CD4-positive, alpha-beta T cell treated with Interferon gamma for 1 hour (primary cell): ENCODE results near the gene TYROBP.

Experiments
- DNase-seq: peaks from one replicate; pipeline ENCODE4 v3.0.0-alpha.2; 2020

The TYROBP gene

DNA sequence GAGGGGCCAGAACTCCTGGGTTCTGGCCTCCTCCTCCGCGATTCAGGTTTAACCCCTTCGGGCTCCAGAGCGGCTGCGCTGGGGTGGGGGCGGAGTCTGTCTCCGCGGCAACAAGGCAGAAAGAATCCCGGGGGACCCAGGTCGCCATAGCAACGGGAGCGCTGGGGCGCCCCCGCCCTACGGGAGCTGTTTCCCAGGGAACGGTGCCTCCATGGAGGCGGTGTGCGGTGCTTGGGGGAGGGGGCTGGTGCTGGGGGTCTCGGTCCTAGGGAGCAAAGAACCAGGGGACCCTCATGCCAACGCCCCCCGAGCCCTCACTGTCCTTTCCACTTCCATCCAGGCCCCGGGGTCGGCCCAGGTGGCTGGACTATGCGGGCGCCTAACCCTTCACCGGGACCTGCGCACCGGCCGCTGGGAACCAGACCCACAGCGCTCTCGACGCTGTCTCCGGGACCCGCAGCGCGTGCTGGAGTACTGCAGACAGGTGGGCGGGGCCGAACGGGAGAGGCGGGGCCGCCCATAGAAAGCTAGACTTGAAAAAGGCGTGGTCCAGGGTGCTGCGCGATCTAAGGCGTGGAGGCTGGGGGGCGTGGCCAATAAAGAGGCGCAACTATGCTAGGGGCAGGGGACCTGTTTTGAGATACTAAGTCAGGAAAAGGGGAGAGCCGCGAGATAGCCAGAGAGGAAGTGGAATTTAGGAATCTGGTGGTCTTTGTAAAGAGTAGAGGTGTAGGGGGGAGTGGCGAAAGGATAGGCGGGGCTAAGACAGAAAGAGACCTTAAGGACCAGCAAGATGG is 38.6 kb downstream of the TYROBP start:
- peak; percentile 87 for DNase-seq

DNA sequence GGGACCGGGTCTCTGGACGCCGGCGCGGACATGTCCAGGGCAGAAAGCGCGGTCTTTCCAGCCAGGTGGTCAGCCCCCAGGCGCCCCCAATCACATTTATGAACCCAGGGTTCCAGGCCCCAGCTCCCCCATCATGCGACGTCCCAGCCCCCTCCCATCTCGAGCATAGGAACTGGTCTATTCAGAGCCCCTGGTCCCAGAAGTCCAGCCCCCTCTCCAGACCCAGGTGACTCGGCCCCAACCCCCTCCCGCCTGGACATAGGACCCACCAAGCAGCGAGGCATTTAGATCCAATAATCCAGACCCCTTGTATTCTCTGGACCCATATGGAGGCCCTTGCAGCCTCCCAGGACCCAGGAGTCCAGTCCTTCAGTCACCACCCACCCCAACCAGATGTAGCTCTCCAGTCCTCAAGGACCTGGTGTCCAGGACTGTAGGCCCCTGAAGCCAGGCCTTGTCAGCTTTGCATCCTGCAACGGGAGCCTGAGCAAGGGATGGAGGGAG is 39.2 kb downstream of the TYROBP start:
- no peak for DNase-seq

DNA sequence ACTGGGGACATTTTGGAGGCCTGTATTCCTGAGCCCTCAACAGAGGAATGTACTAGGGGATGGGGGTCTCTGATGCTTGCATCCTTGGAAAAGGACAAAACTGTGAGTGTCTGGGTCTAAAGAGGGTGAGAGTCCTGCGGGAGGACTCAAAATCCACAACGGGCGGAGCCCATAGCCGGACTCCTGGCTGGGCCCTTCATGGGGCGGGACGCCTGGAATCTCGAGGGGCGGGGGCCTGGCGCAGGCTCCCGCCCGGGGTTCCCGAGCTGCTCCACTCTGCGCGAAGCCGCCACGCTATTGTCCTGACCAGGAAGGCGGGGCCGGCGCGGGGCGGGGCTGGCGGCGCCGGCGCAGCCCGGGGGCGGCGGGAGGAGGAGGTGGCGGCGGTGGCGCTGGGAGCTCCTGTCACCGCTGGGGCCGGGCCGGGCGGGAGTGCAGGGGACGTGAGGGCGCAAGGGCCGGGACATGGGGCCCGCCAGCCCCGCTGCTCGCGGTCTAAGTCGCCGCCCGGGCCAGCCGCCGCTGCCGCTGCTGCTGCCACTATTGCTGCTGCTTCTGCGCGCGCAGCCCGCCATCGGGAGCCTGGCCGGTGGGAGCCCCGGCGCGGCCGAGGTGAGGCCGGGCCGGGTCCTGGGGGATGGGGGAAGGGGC is 39.8 kb downstream of the TYROBP start, which contains the start of gene APLP1:
TSS of gene APLP1 (plus strand) at position 403 of the 651 bp plus-strand sequence. CDS start at position 466, 63 bp downstream.
- peak; percentile 54 for DNase-seq

DNA sequence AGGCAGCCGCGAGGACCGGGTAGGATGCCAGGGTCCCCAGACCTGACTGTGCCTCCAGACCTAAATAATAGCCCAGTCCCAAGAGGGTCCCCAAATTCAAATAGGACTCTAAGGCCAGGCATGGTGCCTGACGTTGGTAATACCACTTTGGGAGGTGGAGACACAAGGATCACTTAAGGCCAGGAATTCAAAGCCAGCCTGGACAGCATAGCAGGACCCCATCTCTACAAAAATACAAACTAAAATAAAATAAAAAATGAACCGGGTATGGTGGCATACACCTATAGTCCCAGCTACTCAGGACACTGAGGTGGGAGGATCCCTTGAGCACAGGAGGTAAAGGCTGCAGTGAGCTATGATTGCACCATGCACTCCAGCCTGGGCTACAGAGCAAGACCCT is 45.1 kb downstream of the TYROBP start:
- no peak for DNase-seq

DNA sequence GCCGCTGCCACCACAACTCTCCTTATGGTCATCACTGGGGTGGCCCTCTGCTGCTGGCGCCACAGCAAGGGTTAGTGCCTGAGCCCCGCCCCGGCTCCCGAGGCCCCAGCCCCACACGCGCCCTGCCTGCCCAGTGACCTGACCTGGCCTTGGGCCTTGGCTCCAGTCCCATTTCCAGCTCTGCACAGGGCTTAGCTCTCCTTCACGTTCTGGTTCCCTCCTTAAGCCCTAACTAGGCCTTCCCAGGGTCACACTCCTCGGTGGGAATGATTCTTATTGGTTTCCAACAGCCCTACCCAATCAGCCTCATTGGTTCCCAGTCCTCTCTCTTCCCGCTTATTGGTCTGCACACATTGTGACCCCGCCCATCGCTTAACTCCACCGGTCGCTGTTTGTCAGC is 45.6 kb downstream of the TYROBP start:
- DNase-seq, result no peak

DNA sequence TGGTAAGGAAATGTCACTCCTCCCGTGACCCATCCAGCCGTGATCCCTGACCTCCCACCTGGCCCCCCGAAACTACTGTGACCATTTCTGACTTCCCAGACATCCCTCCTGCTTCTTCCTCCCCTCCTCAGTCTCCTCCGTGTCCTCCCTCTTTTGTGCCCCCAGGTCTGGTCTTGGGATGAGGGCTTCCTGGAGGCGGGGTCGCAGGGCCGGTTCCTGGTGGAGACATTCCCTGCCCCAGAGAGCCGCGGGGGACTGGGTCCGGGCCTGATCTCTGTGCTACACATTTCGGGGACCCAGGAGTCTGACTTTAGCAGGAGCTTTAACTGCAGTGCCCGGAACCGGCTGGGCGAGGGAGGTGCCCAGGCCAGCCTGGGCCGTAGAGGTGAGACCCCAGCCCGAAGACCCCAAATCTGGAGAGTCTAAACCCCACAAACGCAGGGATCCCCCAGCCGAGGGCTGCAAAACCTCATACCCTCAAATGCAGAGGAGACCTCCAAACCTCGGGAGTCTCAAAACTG is 46.4 kb downstream of the TYROBP start:
- no peak for DNase-seq

DNA sequence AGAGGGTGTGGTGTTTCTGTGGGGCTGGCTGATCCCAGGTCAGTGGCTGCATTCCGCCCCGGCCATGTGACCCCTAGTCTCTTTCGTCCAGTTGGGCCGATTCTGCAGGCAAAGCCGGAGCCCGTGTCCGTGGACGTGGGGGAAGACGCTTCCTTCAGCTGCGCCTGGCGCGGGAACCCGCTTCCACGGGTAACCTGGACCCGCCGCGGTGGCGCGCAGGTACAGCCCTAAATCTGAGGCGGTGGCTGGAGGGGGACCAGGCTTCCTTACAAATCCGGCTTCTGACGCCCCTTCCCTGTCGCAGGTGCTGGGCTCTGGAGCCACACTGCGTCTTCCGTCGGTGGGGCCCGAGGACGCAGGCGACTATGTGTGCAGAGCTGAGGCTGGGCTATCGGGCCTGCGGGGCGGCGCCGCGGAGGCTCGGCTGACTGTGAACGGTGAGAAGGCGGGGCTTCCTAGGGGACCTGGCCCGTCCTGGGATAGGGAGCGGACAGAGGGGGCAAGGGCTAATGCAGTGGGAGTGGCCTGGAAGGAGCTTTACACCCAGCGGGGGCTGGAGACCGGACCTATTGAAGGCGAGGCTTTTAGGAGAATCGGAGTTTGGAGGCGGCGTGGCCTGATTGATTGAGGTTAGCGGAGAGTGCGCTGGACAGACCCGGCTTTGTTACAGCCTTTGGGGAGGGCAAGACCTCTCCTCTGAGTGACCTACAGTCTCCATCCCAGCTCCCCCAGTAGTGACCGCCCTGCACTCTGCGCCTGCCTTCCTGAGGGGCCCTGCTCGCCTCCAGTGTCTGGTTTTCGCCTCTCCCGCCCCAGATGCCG is 47.1 kb downstream of the TYROBP start:
- DNase-seq, result no peak

DNA sequence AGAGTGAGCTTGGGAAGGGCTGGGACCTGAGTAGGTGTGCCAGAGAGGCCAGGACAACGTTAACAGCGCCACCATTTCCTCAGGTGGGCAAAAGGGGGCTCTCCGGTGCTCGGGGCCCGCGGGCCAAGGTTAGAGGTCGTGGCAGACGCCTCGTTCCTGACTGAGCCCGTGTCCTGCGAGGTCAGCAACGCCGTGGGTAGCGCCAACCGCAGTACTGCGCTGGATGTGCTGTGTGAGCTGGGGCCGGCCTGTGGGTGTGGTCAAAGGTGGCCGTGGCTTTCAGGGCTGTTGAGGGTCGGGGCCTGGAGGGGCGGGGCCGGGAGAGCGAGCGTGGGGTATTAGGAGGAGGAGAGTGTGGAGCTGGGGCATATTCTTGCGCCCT is 47.7 kb downstream of the TYROBP start:
- no peak for DNase-seq

DNA sequence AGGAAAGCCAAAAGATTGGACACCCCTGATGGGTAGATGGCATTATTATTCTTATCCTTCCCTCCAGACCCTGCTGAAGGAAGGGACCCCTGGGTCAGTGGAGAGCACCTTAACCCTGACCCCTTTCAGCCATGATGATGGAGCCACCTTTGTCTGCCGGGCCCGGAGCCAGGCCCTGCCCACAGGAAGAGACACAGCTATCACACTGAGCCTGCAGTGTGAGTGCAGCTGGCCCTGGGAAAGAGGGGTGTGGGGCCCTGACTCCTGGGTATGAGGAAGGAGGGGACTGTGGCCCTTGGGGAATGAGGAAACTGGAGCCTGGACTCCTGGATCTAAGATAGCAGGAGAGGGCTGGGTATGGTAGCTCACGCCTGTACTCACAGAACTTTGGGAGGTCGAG is 48.7 kb downstream of the TYROBP start:
- DNase-seq, result no peak

DNA sequence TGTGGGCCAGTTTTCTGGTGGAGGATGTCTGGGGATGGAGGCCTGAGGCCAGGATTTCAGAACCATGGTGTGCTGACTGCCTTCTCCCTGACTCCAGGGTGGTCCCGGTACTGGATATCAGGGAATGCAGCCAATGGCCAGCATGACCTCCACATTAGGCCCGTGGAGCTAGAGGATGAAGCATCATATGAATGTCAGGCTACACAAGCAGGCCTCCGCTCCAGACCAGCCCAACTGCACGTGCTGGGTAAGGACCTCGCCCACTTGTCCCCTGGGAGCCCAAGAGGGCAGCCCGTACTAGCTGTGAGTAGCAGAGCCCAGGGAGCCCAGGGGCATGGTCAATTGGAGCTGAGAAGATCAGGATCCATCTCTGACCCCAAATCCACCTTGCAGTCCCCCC is 49.8 kb downstream of the TYROBP start:
- DNase-seq, result no peak

DNA sequence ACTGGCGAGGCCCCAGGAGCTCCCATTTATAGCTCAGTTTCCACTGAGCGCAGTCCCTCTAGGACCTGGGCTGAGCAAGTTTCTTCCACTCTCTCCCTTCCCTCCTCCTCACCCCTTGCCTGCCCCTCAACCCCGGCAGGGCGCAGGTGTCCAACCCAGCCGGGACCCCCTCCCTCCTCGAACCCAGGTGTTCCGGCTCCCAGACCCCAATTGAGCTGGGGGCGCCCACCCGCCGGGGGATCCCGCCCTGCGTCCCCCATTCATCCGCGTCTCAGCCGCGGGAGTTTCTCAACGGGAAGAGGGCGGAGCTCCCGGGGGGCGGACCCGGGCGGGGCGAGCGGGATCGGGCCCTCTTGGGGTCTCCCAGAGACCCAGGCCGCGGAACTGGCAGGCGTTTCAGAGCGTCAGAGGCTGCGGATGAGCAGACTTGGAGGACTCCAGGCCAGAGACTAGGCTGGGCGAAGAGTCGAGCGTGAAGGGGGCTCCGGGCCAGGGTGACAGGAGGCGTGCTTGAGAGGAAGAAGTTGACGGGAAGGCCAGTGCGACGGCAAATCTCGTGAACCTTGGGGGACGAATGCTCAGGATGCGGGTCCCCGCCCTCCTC is 51.4 kb downstream of the TYROBP start, which contains the start of gene KIRREL2:
TSS of gene KIRREL2 (plus strand) at position 366 of the 604 bp plus-strand sequence. CDS start at position 575, 209 bp downstream.
- DNase-seq, result no peak
